ENCODE results near the gene SYNCRIP.
A peak's percentile ranks its signal among the peaks of the same experiment; 100 is the strongest.
"Not testable (repeated sequence)": the region's sequence is repeated elsewhere in the genome, so short reads cannot be mapped to it uniquely, and the experiment has no call there.

The SYNCRIP gene

DNA sequence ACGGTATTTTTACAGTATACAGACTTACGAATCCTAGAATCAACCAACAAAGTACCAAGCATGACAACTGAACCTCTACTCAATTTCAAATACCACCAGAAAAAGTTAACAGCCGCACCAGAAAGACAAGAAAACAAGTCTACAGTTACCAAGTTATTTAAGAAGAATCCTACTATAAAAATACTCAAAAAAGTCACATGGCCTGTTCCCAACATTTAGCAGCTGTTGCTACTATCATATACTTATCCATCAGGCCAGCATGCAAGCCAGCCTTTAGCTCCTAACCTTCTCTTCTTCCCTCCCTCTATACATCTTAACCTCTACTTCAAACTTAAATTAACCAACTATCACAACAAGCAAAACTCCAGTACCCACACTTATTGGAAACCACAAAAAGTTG lies 1.9 kb downstream of the SYNCRIP start:
- Histone ChIP-seq H3K9me3 (ENCODE audit: insufficient read depth, low read length) (no peaks in the 10 kb centered on the region), H3K4me3 (ENCODE audit: insufficient read length, low read depth) (peak overlapping the region; percentile 89), H3K36me3 (ENCODE audit: insufficient read depth, insufficient read length, low read length) (peaks cover 59% of the 10 kb centered on the region), H3K4me1 (ENCODE audit: insufficient read depth, insufficient read length) (no peaks in the 10 kb centered on the region), H3K27me3 (ENCODE audit: insufficient read depth, insufficient read length) (no peaks in the 10 kb centered on the region), H3K9ac (ENCODE audit: insufficient read length, low read depth) (peak overlapping the region; percentile 98)
- no peak for DNase-seq (ENCODE audit: low read depth, low spot score)
- TF ChIP-seq ZNF274 (IDR thresholded peaks at IDR 0.05; ENCODE audit: low read depth, low read length): no peak
- no peak for TF ChIP-seq SUZ12 (IDR thresholded peaks at IDR 0.05; ENCODE audit: extremely low read depth, insufficient read depth, insufficient read length)

DNA sequence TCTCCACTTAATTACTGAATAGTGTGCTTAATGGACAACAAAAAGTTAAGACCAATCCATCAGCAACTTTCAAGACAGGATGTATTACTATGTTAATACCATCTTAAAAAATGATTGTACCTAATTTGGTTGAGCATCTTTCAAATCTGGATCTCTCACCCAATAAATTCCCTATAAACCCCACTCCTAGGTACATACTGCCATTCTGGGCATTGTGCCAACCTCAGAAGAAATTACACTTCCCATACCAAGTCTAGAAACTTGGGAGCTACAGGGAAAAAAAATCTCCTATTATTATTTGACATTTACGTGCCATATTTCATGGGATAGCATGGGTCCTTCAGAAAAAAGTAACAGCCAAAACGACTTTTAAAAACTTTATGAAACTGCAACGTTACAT lies 5.1 kb downstream of the SYNCRIP start:
- no peak for TF ChIP-seq ZNF274 (IDR thresholded peaks at IDR 0.05; ENCODE audit: low read depth, low read length)
- TF ChIP-seq SUZ12 (IDR thresholded peaks at IDR 0.05; ENCODE audit: extremely low read depth, insufficient read depth, insufficient read length): no peak
- no peak for TF ChIP-seq YY1 (IDR thresholded peaks at IDR 0.05; ENCODE audit: insufficient read depth, insufficient read length)
- Histone ChIP-seq H3K9ac (ENCODE audit: insufficient read length, low read depth) (no peak overlapping the region), H3K27me3 (ENCODE audit: insufficient read depth, insufficient read length) (no peaks in the 10 kb centered on the region), H3K36me3 (ENCODE audit: insufficient read depth, insufficient read length, low read length) (peaks cover 86% of the 10 kb centered on the region), H3K4me3 (ENCODE audit: insufficient read length, low read depth) (no peak overlapping the region), H3K4me1 (ENCODE audit: insufficient read depth, insufficient read length) (no peaks in the 10 kb centered on the region), H3K9me3 (ENCODE audit: insufficient read depth, low read length) (no peaks in the 10 kb centered on the region)
- no peak for DNase-seq (ENCODE audit: low read depth, low spot score)

DNA sequence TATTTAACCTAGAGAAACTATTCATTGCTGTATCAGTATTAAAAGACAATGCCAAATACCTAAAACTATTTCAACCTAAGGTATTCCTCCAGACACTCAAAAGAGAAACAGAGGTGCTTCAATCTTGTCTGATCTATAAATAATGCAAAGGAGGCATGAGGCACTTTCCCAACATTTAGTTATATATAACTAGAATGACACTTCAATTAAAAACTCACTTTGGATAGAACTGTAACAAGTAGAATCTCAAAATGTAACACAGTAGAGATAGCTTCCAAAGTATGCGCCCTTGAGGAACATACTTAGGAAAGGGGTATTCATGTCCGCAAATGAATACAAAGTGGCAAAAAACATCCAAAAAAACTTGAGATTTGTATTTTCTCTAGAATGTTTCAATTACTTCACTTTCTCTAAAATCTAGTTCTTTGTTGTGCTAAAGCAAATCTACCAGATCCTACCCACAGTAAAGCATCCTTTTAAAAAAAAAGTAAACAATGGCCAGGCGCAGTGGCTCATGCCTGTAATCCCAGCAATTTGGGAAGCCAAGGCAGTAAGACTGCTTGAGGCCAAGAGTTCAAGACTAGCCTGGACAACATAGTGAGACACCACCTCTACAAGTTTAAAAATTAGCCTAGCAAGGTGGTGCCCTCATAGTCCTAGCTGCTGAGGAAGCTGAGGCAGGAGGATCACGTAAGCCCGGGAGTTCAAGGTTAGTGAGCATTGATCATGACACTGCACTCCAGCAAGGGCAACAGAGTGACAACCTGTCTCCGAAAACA lies 10.3 kb downstream of the SYNCRIP start:
- Histone ChIP-seq H3K4me1 (ENCODE audit: insufficient read depth, insufficient read length) (no peaks in the 10 kb centered on the region), H3K9me3 (ENCODE audit: insufficient read depth, low read length) (no peaks in the 10 kb centered on the region), H3K27me3 (ENCODE audit: insufficient read depth, insufficient read length) (no peaks in the 10 kb centered on the region), H3K36me3 (ENCODE audit: insufficient read depth, insufficient read length, low read length) (peaks cover 88% of the 10 kb centered on the region), H3K9ac (ENCODE audit: insufficient read length, low read depth) (no peak overlapping the region), H3K4me3 (ENCODE audit: insufficient read length, low read depth) (no peak overlapping the region)
- no peak for DNase-seq (ENCODE audit: low read depth, low spot score)
- TF ChIP-seq SUZ12 (IDR thresholded peaks at IDR 0.05; ENCODE audit: extremely low read depth, insufficient read depth, insufficient read length) (no peak), ZNF274 (IDR thresholded peaks at IDR 0.05; ENCODE audit: low read depth, low read length) (no peak), YY1 (IDR thresholded peaks at IDR 0.05; ENCODE audit: insufficient read depth, insufficient read length) (no peak)

GRCh38 chr6:85631117-85631516 lies 11.6 kb downstream of the SYNCRIP start:
- not testable (repeated sequence) for H3K4me1 ChIP-seq (ENCODE audit: insufficient read depth, insufficient read length); H3K27me3 ChIP-seq (ENCODE audit: insufficient read depth, insufficient read length); H3K9ac ChIP-seq (ENCODE audit: insufficient read length, low read depth); H3K9me3 ChIP-seq (ENCODE audit: insufficient read depth, low read length); DNase-seq (ENCODE audit: low read depth, low spot score); H3K4me3 ChIP-seq (ENCODE audit: insufficient read length, low read depth)
- peaks cover 86% of the 10 kb centered on the region for H3K36me3 ChIP-seq (ENCODE audit: insufficient read depth, insufficient read length, low read length)

DNA sequence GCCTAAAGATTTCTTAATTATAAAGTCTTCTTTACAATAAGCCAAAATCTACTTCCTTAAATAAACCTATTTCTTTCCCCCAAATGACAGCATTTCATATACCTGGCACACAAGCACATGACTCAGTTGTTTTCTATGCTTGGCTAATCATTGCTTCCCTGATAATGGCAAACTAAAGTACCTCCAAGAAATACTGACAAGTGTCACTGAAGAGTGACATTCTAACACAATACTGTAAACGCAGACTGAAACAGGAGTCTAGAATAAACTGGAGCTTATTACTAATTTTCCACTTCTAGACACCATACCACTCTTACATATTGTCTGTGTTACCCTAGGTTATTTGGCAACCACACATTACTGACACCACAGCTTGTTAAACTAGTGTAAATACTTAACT lies 14.3 kb downstream of the SYNCRIP start:
- H3K4me1 ChIP-seq (ENCODE audit: insufficient read depth, insufficient read length): no peaks in the 10 kb centered on the region
- TF ChIP-seq SUZ12 (IDR thresholded peaks at IDR 0.05; ENCODE audit: extremely low read depth, insufficient read depth, insufficient read length): no peak
- no peak for TF ChIP-seq YY1 (IDR thresholded peaks at IDR 0.05; ENCODE audit: insufficient read depth, insufficient read length)
- TF ChIP-seq ZNF274 (IDR thresholded peaks at IDR 0.05; ENCODE audit: low read depth, low read length): no peak
- no peaks in the 10 kb centered on the region for H3K27me3 ChIP-seq (ENCODE audit: insufficient read depth, insufficient read length)
- peaks cover 72% of the 10 kb centered on the region for H3K36me3 ChIP-seq (ENCODE audit: insufficient read depth, insufficient read length, low read length)
- H3K9me3 ChIP-seq (ENCODE audit: insufficient read depth, low read length): no peaks in the 10 kb centered on the region
- H3K4me3 ChIP-seq (ENCODE audit: insufficient read length, low read depth): no peak overlapping the region
- H3K9ac ChIP-seq (ENCODE audit: insufficient read length, low read depth): no peak overlapping the region
- no peak for DNase-seq (ENCODE audit: low read depth, low spot score)

DNA sequence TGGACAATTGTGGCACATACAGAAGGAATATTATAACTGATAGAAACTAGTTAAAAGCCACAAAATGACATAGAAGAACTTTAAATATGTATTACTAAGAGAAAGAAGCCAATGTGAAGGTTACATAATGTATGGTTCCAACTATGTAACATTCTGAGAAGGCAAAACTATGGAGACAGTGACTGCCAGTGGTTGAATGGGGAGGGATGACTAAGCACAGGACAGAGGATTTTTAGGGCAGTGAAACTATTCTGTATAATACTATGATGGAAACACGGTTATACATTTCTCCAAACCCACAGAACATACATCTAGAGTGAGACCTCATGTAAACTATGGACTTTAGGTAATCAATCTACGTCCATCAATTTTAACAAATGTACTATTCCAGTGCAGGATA lies 22.4 kb downstream of the SYNCRIP start:
- DNase-seq (ENCODE audit: low read depth, low spot score): no peak
- H3K9ac ChIP-seq (ENCODE audit: insufficient read length, low read depth): no peak overlapping the region
- H3K36me3 ChIP-seq (ENCODE audit: insufficient read depth, insufficient read length, low read length): peaks cover 78% of the 10 kb centered on the region
- TF ChIP-seq ZNF274 (IDR thresholded peaks at IDR 0.05; ENCODE audit: low read depth, low read length): no peak
- TF ChIP-seq YY1 (IDR thresholded peaks at IDR 0.05; ENCODE audit: insufficient read depth, insufficient read length): no peak
- no peaks in the 10 kb centered on the region for H3K9me3 ChIP-seq (ENCODE audit: insufficient read depth, low read length)
- H3K27me3 ChIP-seq (ENCODE audit: insufficient read depth, insufficient read length): no peaks in the 10 kb centered on the region
- H3K4me3 ChIP-seq (ENCODE audit: insufficient read length, low read depth): no peak overlapping the region
- H3K4me1 ChIP-seq (ENCODE audit: insufficient read depth, insufficient read length): no peaks in the 10 kb centered on the region

GRCh38 chr6:85614780-85615179 lies 27.9 kb downstream of the SYNCRIP start:
- Histone ChIP-seq H3K4me3 (ENCODE audit: insufficient read length, low read depth) (no peak overlapping the region), H3K9ac (ENCODE audit: insufficient read length, low read depth) (no peak overlapping the region), H3K36me3 (ENCODE audit: insufficient read depth, insufficient read length, low read length) (peaks cover 89% of the 10 kb centered on the region), H3K9me3 (ENCODE audit: insufficient read depth, low read length) (no peaks in the 10 kb centered on the region), H3K4me1 (ENCODE audit: insufficient read depth, insufficient read length) (no peaks in the 10 kb centered on the region), H3K27me3 (ENCODE audit: insufficient read depth, insufficient read length) (peaks cover 2% of the 10 kb centered on the region)
- no peak for TF ChIP-seq ZNF274 (IDR thresholded peaks at IDR 0.05; ENCODE audit: low read depth, low read length)
- TF ChIP-seq SUZ12 (IDR thresholded peaks at IDR 0.05; ENCODE audit: extremely low read depth, insufficient read depth, insufficient read length): no peak
- TF ChIP-seq YY1 (IDR thresholded peaks at IDR 0.05; ENCODE audit: insufficient read depth, insufficient read length): no peak
- DNase-seq (ENCODE audit: low read depth, low spot score): no peak

Data from NT2/D1 (cell line).